Trophoblast cell (in vitro differentiated cells and primary cell): ENCODE results near the gene CUL3.
"Not testable (repeated sequence)": the region's sequence is repeated elsewhere in the genome, so short reads cannot be mapped to it uniquely, and the experiment has no call there.

Source experiments
- DNase-seq, 2 donors: peaks; one replicate each; pipeline ENCODE4 v3.0.0-alpha.2; 2016
- H2AFZ ChIP-seq: 2 replicates; pipeline ENCODE4 v1.6.1; 2013; ENCODE audit warnings: low read length, moderate library complexity, mild to moderate bottlenecking; ENCODE audit not compliant: insufficient read depth, poor library complexity
- H2AK5ac ChIP-seq: 2 replicates; pipeline ENCODE4 v1.6.1; 2013; ENCODE audit warnings: mild to moderate bottlenecking, low read length
- H2BK120ac ChIP-seq: 2 replicates; pipeline ENCODE4 v1.6.1; 2013; ENCODE audit warnings: low read length, mild to moderate bottlenecking, moderate library complexity; ENCODE audit not compliant: insufficient read depth, poor library complexity
- H2BK12ac ChIP-seq: 2 replicates; pipeline ENCODE4 v1.6.1; 2013; ENCODE audit warnings: mild to moderate bottlenecking, low read length, moderate library complexity
- H2BK5ac ChIP-seq: 2 replicates; pipeline ENCODE4 v1.6.1; 2013; ENCODE audit warnings: low read length, low read depth, moderate library complexity, mild to moderate bottlenecking; ENCODE audit not compliant: poor library complexity
- H3K14ac ChIP-seq: 2 replicates; pipeline ENCODE4 v1.6.1; 2013; ENCODE audit warnings: mild to moderate bottlenecking, low read length
- H3K18ac ChIP-seq: 2 replicates; pipeline ENCODE4 v1.6.1; 2013; ENCODE audit warnings: mild to moderate bottlenecking, low read length
- H3K23ac ChIP-seq: 2 replicates; pipeline ENCODE4 v1.6.1; 2013; ENCODE audit warnings: low read length
- H3K27ac ChIP-seq: 2 replicates; pipeline ENCODE4 v1.5.1; 2013; ENCODE audit warnings: low read depth, mild to moderate bottlenecking, inconsistent platforms, low read length, moderate library complexity
- H3K27me3 ChIP-seq: 2 replicates; pipeline ENCODE4 v1.6.1; 2013; ENCODE audit warnings: inconsistent platforms, mild to moderate bottlenecking, low read length, moderate library complexity; ENCODE audit not compliant: insufficient read depth
- H3K36me3 ChIP-seq, 2 experiments: 1 replicate in 1 of 2; 2 replicates in 1 of 2; pipeline ENCODE4 v1.6.1; 2013; ENCODE audit warnings: low read length in 2 of 2, mild to moderate bottlenecking in 2 of 2, moderate library complexity in 1 of 2; ENCODE audit not compliant: insufficient read depth in 2 of 2, control insufficient read depth in 1 of 2
- H3K4ac ChIP-seq: 2 replicates; pipeline ENCODE4 v1.6.1; 2013; ENCODE audit warnings: low read depth, mild to moderate bottlenecking, low read length, moderate library complexity
- H3K4me1 ChIP-seq, 2 experiments: 1 replicate in 1 of 2; 2 replicates in 1 of 2; pipeline ENCODE4 v1.6.1; 2013; ENCODE audit warnings: low read length in 2 of 2, mild to moderate bottlenecking in 2 of 2, moderate library complexity in 1 of 2; ENCODE audit not compliant: insufficient read depth in 2 of 2, control insufficient read depth in 1 of 2
- H3K4me2 ChIP-seq: 2 replicates; pipeline ENCODE4 v1.6.1; 2013; ENCODE audit warnings: inconsistent platforms, mild to moderate bottlenecking, low read length, moderate library complexity
- H3K4me3 ChIP-seq: 2 replicates; pipeline ENCODE4 v1.5.1; 2013; ENCODE audit warnings: mild to moderate bottlenecking, low read depth, low read length, inconsistent platforms
- H3K79me1 ChIP-seq: one replicate; pipeline ENCODE4 v1.6.1; 2013; ENCODE audit warnings: low read length
- H3K79me2 ChIP-seq: 2 replicates; pipeline ENCODE4 v1.6.1; 2013; ENCODE audit warnings: low read length, mild to moderate bottlenecking; ENCODE audit not compliant: control insufficient read depth, insufficient read depth, poor library complexity
- H3K9ac ChIP-seq: 2 replicates; pipeline ENCODE4 v1.6.1; 2013; ENCODE audit warnings: mild to moderate bottlenecking, low read length
- H3K9me3 ChIP-seq: 2 replicates; pipeline ENCODE4 v1.6.1; 2013; ENCODE audit warnings: low read depth, mild to moderate bottlenecking, control low read depth, inconsistent platforms, low read length; ENCODE audit not compliant: insufficient read depth
- H4K12ac ChIP-seq: 2 replicates; pipeline ENCODE4 v1.6.1; 2013; ENCODE audit warnings: low read depth, mild to moderate bottlenecking, low read length, moderate library complexity
- H4K8ac ChIP-seq: 2 replicates; pipeline ENCODE4 v1.6.1; 2013; ENCODE audit warnings: low read depth, mild to moderate bottlenecking, low read length, moderate library complexity
- H4K91ac ChIP-seq: one replicate; pipeline ENCODE4 v1.6.1; 2013; ENCODE audit warnings: low read depth, mild to moderate bottlenecking, low read length, moderate library complexity
- WGBS: extraction: QIAGEN DNeasy Blood & Tissue Kit; methylation state at CpG from one replicate; pipeline ENCODE4 v1.1.7; 2013; ENCODE audit warnings: missing lambda C conversion rate; ENCODE audit not compliant: insufficient read length, insufficient coverage; ENCODE audit errors: extremely low coverage; 5-methylcytosine and 5-hydroxymethylcytosine counted together

Gene CUL3

GRCh38 chr2:224586127-224586695 lies 1.0 kb upstream of the CUL3 start:
- Histone ChIP-seq H3K14ac (no peak overlapping the region), H3K27ac (no peak overlapping the region), H2BK120ac (no peak overlapping the region), H4K8ac (peak overlapping the region; percentile 77), H3K9ac (peak overlapping the region; percentile 83), H3K9me3 (no peaks in the 10 kb centered on the region), H2AFZ (peak overlapping the region; percentile 98), H3K4me2 (peak overlapping the region; percentile 79), H2AK5ac (no peak overlapping the region), H4K91ac (peak overlapping the region; percentile 26), H3K79me2 (peaks cover 25% of the 10 kb centered on the region), H3K79me1 (peaks cover 8% of the 10 kb centered on the region), H2BK5ac (no peak overlapping the region), H3K36me3 (peaks cover 0 to 7% of the 10 kb centered on the region in 2 experiments), H3K4me1 (peaks cover 2 to 3% of the 10 kb centered on the region in 2 experiments), H2BK12ac (no peak overlapping the region), H3K23ac (no peak overlapping the region), H3K4ac (peak overlapping the region; percentile 6), H3K4me3 (peak overlapping the region; percentile 64), H3K18ac (no peak overlapping the region), H3K27me3 (no peaks in the 10 kb centered on the region), H4K12ac (peak overlapping the region; percentile 52)
- WGBS: no CpG with 5 or more reads among the region's 7 CpGs
- peak in 1 of 2 donors; percentile 10 for DNase-seq

DNA sequence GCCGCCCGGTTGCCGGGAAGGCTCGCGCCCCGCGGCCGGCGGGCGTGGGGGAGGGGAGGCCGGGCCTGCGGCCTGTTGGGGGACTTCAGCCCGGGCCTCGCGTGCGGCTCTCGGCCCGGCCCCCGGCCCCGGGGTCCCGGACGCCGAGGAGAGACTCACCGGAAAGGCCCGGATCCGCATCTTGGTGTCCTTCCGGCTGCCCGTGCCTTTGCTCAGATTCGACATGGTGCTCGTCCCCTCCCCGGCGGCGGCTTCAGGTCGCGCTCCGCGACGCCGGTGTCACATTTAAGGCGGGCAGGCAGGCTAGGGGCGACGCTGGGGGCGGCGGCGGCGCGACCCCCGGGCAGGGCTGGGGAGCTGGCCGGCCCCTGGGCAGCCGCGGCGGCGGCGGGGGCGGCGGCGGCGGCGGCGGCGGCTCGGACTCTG lies 365 bp downstream of the CUL3 start:
- peaks cover 0 to 12% of the 10 kb centered on the region in 2 experiments for H3K36me3 ChIP-seq
- DNase-seq: peak; percentile 17 to 51
- H3K4me2 ChIP-seq: peak overlapping the region; percentile 85
- H2BK120ac ChIP-seq: peak overlapping the region; percentile 92
- H4K8ac ChIP-seq: peak overlapping the region; percentile 98
- H2AK5ac ChIP-seq: peak overlapping the region; percentile 86
- H3K27ac ChIP-seq: peak overlapping the region; percentile 98
- H4K91ac ChIP-seq: peak overlapping the region; percentile 96
- H3K14ac ChIP-seq: peak overlapping the region; percentile 100
- H3K27me3 ChIP-seq: no peaks in the 10 kb centered on the region
- H2BK12ac ChIP-seq: no peak overlapping the region
- peaks cover 2 to 3% of the 10 kb centered on the region in 2 experiments for H3K4me1 ChIP-seq
- peak overlapping the region; percentile 99 for H3K4ac ChIP-seq
- no peak overlapping the region for H3K23ac ChIP-seq
- H3K9me3 ChIP-seq: no peaks in the 10 kb centered on the region
- H3K9ac ChIP-seq: peak overlapping the region; percentile 87
- H2AFZ ChIP-seq: peak overlapping the region; percentile 19
- H3K4me3 ChIP-seq: peak overlapping the region; percentile 97
- peak overlapping the region; percentile 100 for H3K18ac ChIP-seq
- peak overlapping the region; percentile 97 for H4K12ac ChIP-seq
- peak overlapping the region; percentile 68 for H2BK5ac ChIP-seq
- no CpG with 5 or more reads among the region's 62 CpGs for WGBS
- peaks cover 8% of the 10 kb centered on the region for H3K79me1 ChIP-seq
- peaks cover 32% of the 10 kb centered on the region for H3K79me2 ChIP-seq

GRCh38 chr2:224584111-224584784 lies 915 bp downstream of the CUL3 start:
- Histone ChIP-seq H2BK120ac (no peak overlapping the region), H3K4me3 (peak overlapping the region; percentile 97), H3K79me1 (peaks cover 8% of the 10 kb centered on the region), H3K9me3 (no peaks in the 10 kb centered on the region), H2AFZ (no peak overlapping the region), H3K79me2 (peaks cover 32% of the 10 kb centered on the region), H3K4me2 (peak overlapping the region; percentile 85), H3K27ac (peak overlapping the region; percentile 98), H3K36me3 (peaks cover 0 to 12% of the 10 kb centered on the region in 2 experiments), H2BK5ac (peak overlapping the region; percentile 81), H3K14ac (peak overlapping the region; percentile 68), H3K9ac (peak overlapping the region; percentile 87), H4K12ac (peak overlapping the region; percentile 22), H3K23ac (peak overlapping the region; percentile 40), H3K18ac (no peak overlapping the region), H4K8ac (peak overlapping the region; percentile 32), H3K4me1 (peaks cover 2 to 3% of the 10 kb centered on the region in 2 experiments), H3K27me3 (no peaks in the 10 kb centered on the region), H3K4ac (peak overlapping the region; percentile 93), H2BK12ac (no peak overlapping the region), H4K91ac (peak overlapping the region; percentile 96), H2AK5ac (peak overlapping the region; percentile 7)
- WGBS: no CpG with 5 or more reads among the region's 50 CpGs
- DNase-seq: peak; percentile 46 to 58

GRCh38 chr2:224583033-224583432 lies 2.1 kb downstream of the CUL3 start:
- not testable (repeated sequence) for H4K8ac ChIP-seq, H2AFZ ChIP-seq, H3K4me3 ChIP-seq, H3K4me2 ChIP-seq, H3K18ac ChIP-seq, H3K27me3 ChIP-seq, H3K27ac ChIP-seq, H3K4me1 ChIP-seq, DNase-seq, H2BK5ac ChIP-seq, H2BK12ac ChIP-seq, H3K9me3 ChIP-seq, H3K14ac ChIP-seq, H2AK5ac ChIP-seq, H3K9ac ChIP-seq, H3K79me1 ChIP-seq, H3K23ac ChIP-seq, H2BK120ac ChIP-seq, H4K91ac ChIP-seq, H4K12ac ChIP-seq
- peaks cover 0 to 12% of the 10 kb centered on the region in 2 experiments for H3K36me3 ChIP-seq
- peaks cover 32% of the 10 kb centered on the region for H3K79me2 ChIP-seq
- WGBS: no CpG with 5 or more reads among the region's 14 CpGs
- H3K4ac ChIP-seq: peak overlapping the region; percentile 81
